Keratinocyte (primary cell): ENCODE measurements around the gene HRAS. TPM values are rescaled to one million over a fixed set of nuclear protein-coding genes. Genes with fewer than 3 reads are reported as not detected.
A peak's percentile ranks its signal among the peaks of the same experiment; 100 is the strongest.

ENCODE experiments used
- DNase-seq: peaks from one replicate; pipeline ENCODE4 v3.0.0-alpha.2; 2011; ENCODE audit warnings: low read depth, missing footprints, low spot score
- FAIRE-seq: peaks from 2 replicates; lab custom pipeline; 2011; peaks lifted over from hg19 to GRCh38; lab: Jason Lieb, UNC
- H2AFZ ChIP-seq: 2 replicates; pipeline ENCODE4 v1.6.0; 2012; ENCODE audit warnings: low read length, control low read depth, inconsistent platforms; ENCODE audit not compliant: control insufficient read depth
- H3K27ac ChIP-seq: 2 replicates; pipeline ENCODE4 v1.5.1; 2011; ENCODE audit warnings: low read length; ENCODE audit not compliant: control insufficient read depth, insufficient read depth
- H3K27me3 ChIP-seq: 3 replicates; pipeline ENCODE4 v1.6.0; 2011; ENCODE audit warnings: low read length; ENCODE audit not compliant: control insufficient read depth, insufficient read depth; ENCODE audit errors: extremely low read depth
- H3K36me3 ChIP-seq, 2 experiments: 2 replicates in 1 of 2; 3 replicates in 1 of 2; pipeline ENCODE4 v1.5.1; 2011; ENCODE audit warnings: low read length in 2 of 2, mild to moderate bottlenecking in 1 of 2; ENCODE audit not compliant: control insufficient read depth in 2 of 2, insufficient read depth in 2 of 2; ENCODE audit errors: extremely low read depth in 1 of 2
- H3K4me1 ChIP-seq: 3 replicates; pipeline ENCODE4 v1.5.1; 2011; ENCODE audit warnings: low read length; ENCODE audit not compliant: control insufficient read depth, insufficient read depth; ENCODE audit errors: extremely low read depth
- H3K4me2 ChIP-seq: 3 replicates; pipeline ENCODE4 v1.6.0; 2011; ENCODE audit warnings: low read depth, low read length; ENCODE audit not compliant: control insufficient read depth, insufficient read depth; ENCODE audit errors: extremely low read depth
- H3K4me3 ChIP-seq, 3 experiments: fragments of 200-600 bp in 1 of 3; sonication (generic) in 1 of 3; 2 replicates in 2 of 3; 3 replicates in 1 of 3; pipeline ENCODE4 v1.5.1; 2011 to 2016; ENCODE audit warnings: low read length in 3 of 3, mild to moderate bottlenecking in 3 of 3, control low read depth in 2 of 3, inconsistent platforms in 1 of 3, low read depth in 1 of 3, mixed read lengths in 1 of 3, mixed run types in 1 of 3, moderate library complexity in 1 of 3; ENCODE audit not compliant: control insufficient read depth in 2 of 3, insufficient read depth in 2 of 3; ENCODE audit errors: extremely low read depth in 1 of 3
- H3K79me2 ChIP-seq: 2 replicates; pipeline ENCODE4 v1.6.0; 2012; ENCODE audit warnings: low read length; ENCODE audit not compliant: control insufficient read depth, insufficient read depth
- H3K9ac ChIP-seq: 3 replicates; pipeline ENCODE4 v1.6.0; 2011; ENCODE audit warnings: low read length; ENCODE audit not compliant: control insufficient read depth, insufficient read depth; ENCODE audit errors: extremely low read depth
- H3K9me1 ChIP-seq: 3 replicates; pipeline ENCODE4 v1.6.0; 2011; ENCODE audit warnings: low read length; ENCODE audit not compliant: control insufficient read depth, insufficient read depth; ENCODE audit errors: extremely low read depth
- H3K9me3 ChIP-seq: 2 replicates; pipeline ENCODE4 v1.5.1; 2012; ENCODE audit warnings: low read depth, low read length; ENCODE audit not compliant: control insufficient read depth
- H4K20me1 ChIP-seq: 3 replicates; pipeline ENCODE4 v1.6.0; 2011; ENCODE audit warnings: low read length; ENCODE audit not compliant: control insufficient read depth, insufficient read depth; ENCODE audit errors: extremely low read depth
- CTCF ChIP-seq, 3 experiments: IDR thresholded peaks in 1 of 3; conservative IDR thresholded peaks in 1 of 3; optimal IDR thresholded peaks in 1 of 3; 2 replicates in 2 of 3; 3 replicates in 1 of 3; pipeline versions ENCODE3 to v1.5.1; 2011; ENCODE audit warnings: low read length in 3 of 3, mild to moderate bottlenecking in 3 of 3, moderate library complexity in 2 of 3, control low read depth in 1 of 3, inconsistent platforms in 1 of 3; ENCODE audit not compliant: insufficient read depth in 2 of 3; ENCODE audit errors: extremely low read depth in 1 of 3
- EZH2 ChIP-seq: IDR thresholded peaks from one replicate; pipeline ENCODE4 v1.6.1; 2012; ENCODE audit warnings: inconsistent platforms, mild to moderate bottlenecking, low read length, moderate library complexity
- dilution Hi-C: fragments of 300-500 bp; cut with MboI; formaldehyde crosslinking; loops from one replicate; pipeline ENCODE4 v1.7.0; 2020; ENCODE audit warnings: low sequenced_read_pairs; ENCODE audit not compliant: extremely low pct_ligation_motif_present
- polyA plus RNA-seq, 5 experiments: library from polyadenylated mRNA; depleted of rRNA in 3 of 5; stranded (reverse) in 3 of 5; stranded (forward) in 1 of 5; unstranded in 1 of 5; fragments of >200 nt; gene quantifications; 1 replicate in 1 of 5; 2 replicates in 3 of 5; 3 replicates in 1 of 5; pipeline versions ENCODE4 v1.2.1 to v1.2.3, GENCODE V29; 2011 to 2012; ENCODE audit warnings: missing spikeins in 2 of 5, low read depth in 1 of 5, low replicate concordance in 1 of 5

Gene HRAS
- polyA plus RNA-seq, 1 donor (not counting 4 experiments of a cell fraction or from before 2014, with no cell fraction given), result 112 TPM

GRCh38 chr11:504994-505344 lies 30.4 kb downstream of the HRAS start:
- Histone ChIP-seq H3K4me2 (peak overlapping the region; percentile 93), H3K27me3 (no peaks in the 10 kb centered on the region)

GRCh38 chr11:504053-504993 lies 31.1 kb downstream of the HRAS start:
- H3K4me2 ChIP-seq, result peak overlapping the region; percentile 93
- peak overlapping the region; percentile 78 to 94 (median 87) for H3K4me3 ChIP-seq
- no peak for TF ChIP-seq EZH2
- TF ChIP-seq CTCF (optimal IDR thresholded peaks at IDR 0.05 in 1 of 3, IDR thresholded peaks at IDR 0.05 in 1 of 3, conservative IDR thresholded peaks at IDR 0.05 in 1 of 3; ENCODE audit: extremely low read depth in 1 of 3, insufficient read depth in 2 of 3, low read length in 3 of 3), result no peak
- H3K9me3 ChIP-seq, result no peaks in the 10 kb centered on the region
- H3K36me3 ChIP-seq, result peaks cover 23 to 26% of the 10 kb centered on the region in 2 experiments
- peak overlapping the region; percentile 95 for H3K9ac ChIP-seq
- no peaks in the 10 kb centered on the region for H3K9me1 ChIP-seq
- no peaks in the 10 kb centered on the region for H3K27me3 ChIP-seq
- DNase-seq, result no peak
- no peak overlapping the region for H2AFZ ChIP-seq
- peak overlapping the region; percentile 95 for H3K27ac ChIP-seq
- H4K20me1 ChIP-seq, result no peaks in the 10 kb centered on the region
- peaks cover 39% of the 10 kb centered on the region for H3K4me1 ChIP-seq
- H3K79me2 ChIP-seq, result peaks cover 47% of the 10 kb centered on the region
- FAIRE-seq, result peak; percentile 81
- dilution Hi-C loops, result no loop called here

More at GRCh38 chr11:504994-505344, 30.4 kb downstream of the HRAS start:
- FAIRE-seq (no peak), DNase-seq (no peak)
- peak overlapping the region; percentile 78 to 94 (median 87) for H3K4me3 ChIP-seq
- H3K9me3 ChIP-seq, result no peaks in the 10 kb centered on the region
- no peak overlapping the region for H2AFZ ChIP-seq
- peaks cover 39% of the 10 kb centered on the region for H3K4me1 ChIP-seq
- H3K36me3 ChIP-seq, result peaks cover 23 to 27% of the 10 kb centered on the region in 2 experiments
- H3K79me2 ChIP-seq, result peaks cover 47% of the 10 kb centered on the region
- peak overlapping the region; percentile 95 for H3K9ac ChIP-seq
- no peaks in the 10 kb centered on the region for H4K20me1 ChIP-seq
- dilution Hi-C loops, result no loop called here
- no peaks in the 10 kb centered on the region for H3K9me1 ChIP-seq
- peak overlapping the region; percentile 95 for H3K27ac ChIP-seq
- TF ChIP-seq CTCF (optimal IDR thresholded peaks at IDR 0.05 in 1 of 3, IDR thresholded peaks at IDR 0.05 in 1 of 3, conservative IDR thresholded peaks at IDR 0.05 in 1 of 3; ENCODE audit: extremely low read depth in 1 of 3, insufficient read depth in 2 of 3, low read length in 3 of 3) (no peak), EZH2 (no peak)
